ENCODE results near the gene IQSEC1. TPM values are rescaled to one million over a fixed set of nuclear protein-coding genes. Genes with fewer than 3 reads are reported as not detected.

IQSEC1 gene
- total and polyA plus RNA-seq, 2 of the 8 experiments (the other 6 are each of a cell fraction or from before 2014, with no cell fraction given) = 6.8 to 28.8 TPM

- TF ChIP-seq SP1 (IDR thresholded peaks at IDR 0.05; ENCODE audit: low read depth, low read length) (no peak), TEAD4 (IDR thresholded peaks at IDR 0.05; ENCODE audit: low read depth, low read length) (no peak), SIN3A (conservative IDR thresholded peaks at IDR 0.05 in 1 of 2, IDR thresholded peaks at IDR 0.05 in 1 of 2; ENCODE audit: low read depth in 1 of 2, low read length in 2 of 2) (no peak), SIRT6 (IDR thresholded peaks at IDR 0.05; ENCODE audit: low read length) (no peak)
Observed at GRCh38 chr3:12975748-12976522, 97.3 kb downstream of the IQSEC1 start (continued).
